ENCODE measurements around the gene TNK2.

GRCh38 chr3:195907684-195907933 is 742 bp downstream of the TNK2 start:
- TF ChIP-seq CTCF (optimal IDR thresholded peaks at IDR 0.05 in 1 of 3, IDR thresholded peaks at IDR 0.05 in 1 of 3, conservative IDR thresholded peaks at IDR 0.05 in 1 of 3; ENCODE audit: extremely low read depth in 1 of 3, insufficient read depth in 2 of 3, low read length in 3 of 3) (no peak), EZH2 (IDR thresholded peaks at IDR 0.05; ENCODE audit: low read length) (no peak)

All from keratinocyte (primary cell).